Vagina (tissue), 2 donors: ENCODE measurements around the gene BBLN. TPM values are rescaled to one million over a fixed set of nuclear protein-coding genes. Genes with fewer than 3 reads are reported as not detected.

Source experiments
- DNase-seq, 2 donors: peaks; one replicate each; pipeline ENCODE4 v3.0.0-alpha.2; 2017; ENCODE audit errors: extremely low spot score in 2 of 2
- H3K27ac ChIP-seq: fragments of 200-600 bp; sonication (generic); one replicate; pipeline ENCODE4 v1.5.1; 2019
- H3K27me3 ChIP-seq: fragments of 200-600 bp; sonication (generic); one replicate; pipeline ENCODE4 v1.5.1; 2019
- H3K36me3 ChIP-seq, 2 donors: fragments of 200-600 bp; sonication (generic); one replicate each; pipeline ENCODE4 v1.5.1; 2017 to 2019
- H3K4me1 ChIP-seq: fragments of 200-600 bp; sonication (generic); one replicate; pipeline ENCODE4 v1.5.1; 2019
- H3K4me3 ChIP-seq, 2 donors: fragments of 200-600 bp; sonication (generic); 1 replicate in 1 of 2; 2 replicates in 1 of 2; pipeline ENCODE4 v1.5.1; 2016 to 2019
- H3K9me3 ChIP-seq: fragments of 200-600 bp; sonication (generic); one replicate; pipeline ENCODE4 v1.5.1; 2019
- CTCF ChIP-seq, 3 experiments: fragments of 450-650 bp in 2 of 3; fragments of 200-600 bp in 1 of 3; sonication (generic) in 1 of 3; IDR thresholded peaks; one replicate each; pipeline ENCODE4 v1.5.1; 2017 to 2019; ENCODE audit warnings: antibody characterized with exemption in 3 of 3, mild to moderate bottlenecking in 2 of 3, moderate library complexity in 2 of 3
- POLR2A ChIP-seq, 2 donors: fragments of 450-650 bp; IDR thresholded peaks; one replicate each; pipeline ENCODE4 v1.6.1; 2017; ENCODE audit warnings: antibody characterized with exemption in 2 of 2, mild to moderate bottlenecking in 2 of 2, moderate library complexity in 2 of 2
- POLR2AphosphoS5 ChIP-seq, 2 donors: sonication (generic); formaldehyde crosslinking; IDR thresholded peaks; one replicate each; pipeline ENCODE4 v1.9.0; 2017; ENCODE audit warnings: antibody characterized with exemption in 2 of 2, mild to moderate bottlenecking in 2 of 2, low read depth in 1 of 2; ENCODE audit not compliant: insufficient read depth in 1 of 2
- intact Hi-C: fragments of 100-400 bp; cut with DNase I; formaldehyde crosslinking; loops from one replicate; pipeline ENCODE4 v1.15.1; 2023
- total RNA-seq: library from RNA; depleted of rRNA; stranded (reverse); fragments of >200 nt; gene quantifications from one replicate; pipeline ENCODE4 v1.2.3, GENCODE V29; 2016

BBLN gene
- total RNA-seq, 1 donor from 2014 or later: 134 TPM

- Histone ChIP-seq H3K4me3 (no peak overlapping the region), H3K27ac (no peak overlapping the region), H3K4me1 (peaks cover 12% of the 10 kb centered on the region), H3K27me3 (no peaks in the 10 kb centered on the region), H3K36me3 (peaks cover 0 to 33% of the 10 kb centered on the region in 2 donors), H3K9me3 (no peaks in the 10 kb centered on the region)
- intact Hi-C loops: no loop called here
- no peak for TF ChIP-seq POLR2A (IDR thresholded peaks at IDR 0.05)
- no peak for TF ChIP-seq CTCF (IDR thresholded peaks at IDR 0.05)
- no peak for DNase-seq
Measured at GRCh38 chr9:128120061-128120740, 39.9 kb upstream of the BBLN start.

- Histone ChIP-seq H3K27ac (no peak overlapping the region), H3K27me3 (no peaks in the 10 kb centered on the region), H3K4me1 (peaks cover 19% of the 10 kb centered on the region), H3K36me3 (peaks cover 0 to 33% of the 10 kb centered on the region in 2 donors), H3K4me3 (no peak overlapping the region), H3K9me3 (no peaks in the 10 kb centered on the region)
- TF ChIP-seq POLR2AphosphoS5 (IDR thresholded peaks at IDR 0.05; ENCODE audit: insufficient read depth in 1 of 2, low read depth in 1 of 2) (no peak), POLR2A (IDR thresholded peaks at IDR 0.05) (no peak), CTCF (IDR thresholded peaks at IDR 0.05) (no peak)
- intact Hi-C loops: no loop called here
- DNase-seq: no peak
Measured at GRCh38 chr9:128120741-128121465, 39.2 kb upstream of the BBLN start.

GRCh38 chr9:128121466-128121810 lies 38.6 kb upstream of the BBLN start:
- Histone ChIP-seq H3K4me1 (peaks cover 24% of the 10 kb centered on the region), H3K36me3 (peaks cover 0 to 33% of the 10 kb centered on the region in 2 donors), H3K4me3 (no peak overlapping the region), H3K9me3 (no peaks in the 10 kb centered on the region), H3K27me3 (no peaks in the 10 kb centered on the region), H3K27ac (no peak overlapping the region)
- intact Hi-C loops: no loop called here
- DNase-seq: no peak
- no peak for TF ChIP-seq POLR2AphosphoS5 (IDR thresholded peaks at IDR 0.05; ENCODE audit: insufficient read depth in 1 of 2, low read depth in 1 of 2)
- TF ChIP-seq POLR2A (IDR thresholded peaks at IDR 0.05): no peak
- TF ChIP-seq CTCF (IDR thresholded peaks at IDR 0.05): no peak

GRCh38 chr9:128121924-128122808 lies 37.9 kb upstream of the BBLN start:
- H3K27ac ChIP-seq: no peak overlapping the region
- peaks cover 0 to 33% of the 10 kb centered on the region in 2 donors for H3K36me3 ChIP-seq
- DNase-seq: no peak
- H3K27me3 ChIP-seq: no peaks in the 10 kb centered on the region
- intact Hi-C loops: no loop called here
- no peak overlapping the region for H3K4me3 ChIP-seq
- H3K4me1 ChIP-seq: peaks cover 30% of the 10 kb centered on the region
- H3K9me3 ChIP-seq: no peaks in the 10 kb centered on the region
- TF ChIP-seq CTCF (IDR thresholded peaks at IDR 0.05) (no peak), POLR2A (IDR thresholded peaks at IDR 0.05) (no peak), POLR2AphosphoS5 (IDR thresholded peaks at IDR 0.05; ENCODE audit: insufficient read depth in 1 of 2, low read depth in 1 of 2) (no peak)
